SU-DHL-6 (cell line): ENCODE data around the gene DMXL1.
A peak's percentile ranks its signal among the peaks of the same experiment; 100 is the strongest.

Experiments used
- H2AFZ ChIP-seq: fragments of 200-600 bp; sonication (generic); 2 replicates; pipeline ENCODE4 v1.6.1; 2014; ENCODE audit warnings: low read depth, mild to moderate bottlenecking, moderate library complexity, mixed read lengths, antibody characterized with exemption, low read length; ENCODE audit not compliant: severe bottlenecking
- H3F3A ChIP-seq: fragments of 200-600 bp; shearing (Covaris generic); 2 replicates; pipeline ENCODE4 v1.6.0; 2016; ENCODE audit warnings: antibody characterized with exemption, mild to moderate bottlenecking; ENCODE audit not compliant: insufficient read depth
- H3K27ac ChIP-seq: fragments of 200-600 bp; sonication (generic); 2 replicates; pipeline ENCODE4 v1.5.1; 2016; ENCODE audit warnings: low read depth, mild to moderate bottlenecking, low read length, moderate library complexity, mixed read lengths
- H3K27me3 ChIP-seq: fragments of 200-600 bp; sonication (generic), shearing (Covaris generic); 2 replicates; pipeline ENCODE4 v1.6.0; 2014; ENCODE audit warnings: mild to moderate bottlenecking, low read length
- H3K36me3 ChIP-seq: fragments of 200-600 bp; sonication (generic); 2 replicates; pipeline ENCODE4 v1.6.1; 2014; ENCODE audit warnings: mild to moderate bottlenecking, low read length, mixed read lengths
- H3K4me2 ChIP-seq: fragments of 300-600, 200-600 bp; shearing (Covaris generic), sonication (generic); 2 replicates; pipeline ENCODE4 v1.6.0; 2014; ENCODE audit warnings: low read length, low read depth, mild to moderate bottlenecking; ENCODE audit not compliant: poor library complexity, severe bottlenecking
- H3K4me3 ChIP-seq: fragments of 200-600 bp; sonication (generic); 2 replicates; pipeline ENCODE4 v1.5.1; 2014; ENCODE audit warnings: antibody characterized with exemption, low read length, mild to moderate bottlenecking, mixed read lengths; ENCODE audit not compliant: insufficient read depth, poor library complexity, severe bottlenecking
- H3K79me2 ChIP-seq: fragments of 200-600 bp; sonication (generic); 2 replicates; pipeline ENCODE4 v1.6.1; 2014; ENCODE audit warnings: mild to moderate bottlenecking, low read length, moderate library complexity; ENCODE audit not compliant: insufficient read depth
- H3K9ac ChIP-seq: fragments of 200-600 bp; sonication (generic); 2 replicates; pipeline ENCODE4 v1.7.0; 2014; ENCODE audit warnings: mild to moderate bottlenecking, low read length
- H3K9me2 ChIP-seq: fragments of 200-600 bp; sonication (generic); replicated peaks from 2 replicates; pipeline ENCODE4 v1.6.1; 2014; ENCODE audit warnings: low read length; ENCODE audit not compliant: insufficient read depth
- H3K9me3 ChIP-seq: fragments of 200-600 bp; sonication (generic); 2 replicates; pipeline ENCODE4 v1.6.1; 2014; ENCODE audit warnings: low read length, mixed read lengths; ENCODE audit not compliant: insufficient read depth
- H4K20me1 ChIP-seq: fragments of 200-600 bp; sonication (generic); 2 replicates; pipeline ENCODE4 v1.6.1; 2014; ENCODE audit warnings: low read depth, mild to moderate bottlenecking, antibody characterized with exemption, low read length, moderate library complexity, mixed read lengths
- CTCF ChIP-seq: fragments of 200-600 bp; sonication (generic); IDR thresholded peaks from one replicate; pipeline ENCODE4 v1.5.1; 2017; ENCODE audit warnings: antibody characterized with exemption, mild to moderate bottlenecking, low read length, moderate library complexity; ENCODE audit not compliant: insufficient read depth, poor library complexity, severe bottlenecking
- EZH2phosphoT487 ChIP-seq: fragments of 200-600 bp; sonication (generic), shearing (Covaris generic); conservative IDR thresholded peaks from 2 replicates; pipeline ENCODE4 v1.6.1; 2018; ENCODE audit warnings: mild to moderate bottlenecking, antibody characterized with exemption, low read length, moderate library complexity, mixed read lengths

The DMXL1 gene

GRCh38 chr5:119080936-119081335, 10.0 kb downstream of the DMXL1 start:
- Histone ChIP-seq H3K27me3 (no peaks in the 10 kb centered on the region), H3K36me3 (0 out of 2 replicates have a peak, but pooled peaks cover 5% of the 10 kb centered on the region), H4K20me1 (0 out of 2 replicates have a peak, but pooled peaks cover 5% of the 10 kb centered on the region), H3K9ac (no peak overlapping the region), H3K4me3 (no peak overlapping the region), H3F3A (peaks cover 29% of the 10 kb centered on the region), H2AFZ (no peak overlapping the region), H3K4me2 (peak overlapping the region; percentile 11), H3K9me2 (no peaks in the 10 kb centered on the region), H3K79me2 (peaks cover 97% of the 10 kb centered on the region), H3K27ac (peak overlapping the region; percentile 14; the same call in 1 of the 2 replicates), H3K9me3 (no peaks in the 10 kb centered on the region)
- TF ChIP-seq CTCF (no peak), EZH2phosphoT487 (no peak)

- Histone ChIP-seq H3K9ac (no peak overlapping the region), H3K79me2 (peaks cover 97% of the 10 kb centered on the region)
- no peak for TF ChIP-seq CTCF
- no peak for TF ChIP-seq EZH2phosphoT487
Measured at GRCh38 chr5:119082691-119083090, 11.8 kb downstream of the DMXL1 start.

GRCh38 chr5:119083679-119084078, 12.8 kb downstream of the DMXL1 start:
- Histone ChIP-seq H3F3A (peaks cover 26% of the 10 kb centered on the region), H3K4me2 (peak overlapping the region; percentile 40), H3K27me3 (no peaks in the 10 kb centered on the region), H3K9me2 (no peaks in the 10 kb centered on the region), H3K4me3 (no peak overlapping the region), H3K79me2 (peaks cover 97% of the 10 kb centered on the region), H3K36me3 (0 out of 2 replicates have a peak, but pooled peaks cover 5% of the 10 kb centered on the region), H4K20me1 (peaks cover 14% of the 10 kb centered on the region), H3K9me3 (no peaks in the 10 kb centered on the region), H2AFZ (no peak overlapping the region), H3K9ac (no peak overlapping the region), H3K27ac (peak overlapping the region; percentile 53)
- TF ChIP-seq EZH2phosphoT487 (no peak), CTCF (no peak)

More at GRCh38 chr5:119082691-119083090, 11.8 kb downstream of the DMXL1 start:
- H3K9me3 ChIP-seq, result no peaks in the 10 kb centered on the region
- peak overlapping the region; percentile 31 for H3K27ac ChIP-seq
- no peak overlapping the region for H3K4me3 ChIP-seq
- no peaks in the 10 kb centered on the region for H3K9me2 ChIP-seq
- peaks cover 26% of the 10 kb centered on the region for H3F3A ChIP-seq
- H4K20me1 ChIP-seq, result peaks cover 14% of the 10 kb centered on the region
- no peak overlapping the region for H3K4me2 ChIP-seq
- H2AFZ ChIP-seq, result no peak overlapping the region
- H3K27me3 ChIP-seq, result no peaks in the 10 kb centered on the region
- H3K36me3 ChIP-seq, result 0 out of 2 replicates have a peak, but pooled peaks cover 5% of the 10 kb centered on the region
